K562 (cell line): ENCODE results near the gene HLCS. TPM values are rescaled to one million over a fixed set of nuclear protein-coding genes. Genes with fewer than 3 reads are reported as not detected.
A peak's percentile ranks its signal among the peaks of the same experiment; 100 is the strongest.

Experiments
- ATAC-seq: fragments of 200-7000 bp; cut with Tn5 transposase; 3 replicates; pipeline ENCODE4 v1.9.1; 2020; ENCODE audit warnings: moderate library complexity
- BruUV-seq: library from RNA; stranded (reverse); fragments of 400-500 nt; replicated peaks from 2 replicates; lab custom pipeline; 2021; lab: Mats Ljungman, UMichigan
- CTCF ChIA-PET: fragments of 300-600 bp; formaldehyde crosslinking; extraction: SDS; loops from one replicate; lab custom pipeline; 2021; ENCODE audit warnings: low intra/inter-chr PET ratio; lab: Yijun Ruan, JAX
- POLR2A ChIA-PET: fragments of 300-600, 350-650 bp; sonication (Branson Sonifier 250); formaldehyde crosslinking; extraction: SDS; loops from one replicate; lab custom pipeline; 2021; ENCODE audit warnings: antibody characterized with exemption, inconsistent platforms; lab: Yijun Ruan, JAX
- DNase-seq, 4 experiments: peaks; one replicate each; pipeline versions ENCODE4 v3.0.0 to v3.0.0-alpha.2; 2011 to 2018; ENCODE audit warnings: low spot score in 3 of 4, mixed read lengths in 3 of 4; ENCODE audit errors: extremely low read depth in 1 of 4
- FAIRE-seq: peaks from 2 replicates; lab custom pipeline; 2011; peaks lifted over from hg19 to GRCh38; lab: Jason Lieb, UNC
- H2AFZ ChIP-seq: 2 replicates; pipeline ENCODE4 v1.6.0; 2011; ENCODE audit warnings: low read depth, low read length, control low read depth, inconsistent platforms
- H3K27ac ChIP-seq: fragments of 200-600 bp; 3 replicates; pipeline ENCODE4 v1.8.0; 2011; ENCODE audit warnings: low read depth, mild to moderate bottlenecking, control low read depth, inconsistent platforms, low read length, moderate library complexity, mixed read lengths; ENCODE audit errors: extremely low read depth
- H3K27me3 ChIP-seq, 2 experiments: fragments of 300-600 bp in 1 of 2; 2 replicates in 1 of 2; 3 replicates in 1 of 2; pipeline versions ENCODE4 v1.6.0 to v1.8.0; 2011; ENCODE audit warnings: inconsistent platforms in 2 of 2, low read length in 2 of 2, mild to moderate bottlenecking in 1 of 2, mixed read lengths in 1 of 2, moderate library complexity in 1 of 2; ENCODE audit not compliant: control insufficient read depth in 2 of 2, insufficient read depth in 2 of 2
- H3K36me3 ChIP-seq: fragments of 300-600 bp; 3 replicates; pipeline ENCODE4 v1.8.0; 2011; ENCODE audit warnings: mild to moderate bottlenecking, low read length, inconsistent platforms; ENCODE audit not compliant: control insufficient read depth, insufficient read depth
- H3K4me1 ChIP-seq, 2 experiments: fragments of 200-600 bp in 1 of 2; replicated peaks in 1 of 2; 2 replicates in 1 of 2; 3 replicates in 1 of 2; pipeline versions ENCODE4 v1.5.1 to v1.8.0; 2011; ENCODE audit warnings: inconsistent platforms in 2 of 2, low read length in 2 of 2, mild to moderate bottlenecking in 1 of 2, mixed read lengths in 1 of 2, moderate library complexity in 1 of 2; ENCODE audit not compliant: control insufficient read depth in 2 of 2, insufficient read depth in 2 of 2
- H3K4me2 ChIP-seq: 2 replicates; pipeline ENCODE4 v1.6.1; 2011; ENCODE audit warnings: low read length, control low read depth, inconsistent platforms, mixed read lengths; ENCODE audit not compliant: insufficient read depth
- H3K4me3 ChIP-seq: fragments of 200-600 bp; sonication (generic), shearing (Covaris generic); 2 replicates; pipeline ENCODE4 v1.5.1; 2016; ENCODE audit warnings: control low read depth, inconsistent platforms
- H3K79me2 ChIP-seq: fragments of 200-600 bp; 3 replicates; pipeline ENCODE4 v1.8.0; 2011; ENCODE audit warnings: low read length, inconsistent platforms; ENCODE audit not compliant: control insufficient read depth, insufficient read depth
- H3K9ac ChIP-seq, 2 experiments: 2 replicates each; pipeline versions ENCODE4 v1.6.0 to v1.6.1; 2011; ENCODE audit warnings: low read depth in 2 of 2, low read length in 2 of 2, control low read depth in 1 of 2, inconsistent platforms in 1 of 2, mild to moderate bottlenecking in 1 of 2, mixed read lengths in 1 of 2; ENCODE audit not compliant: insufficient read depth in 1 of 2
- H3K9me1 ChIP-seq: one replicate; pipeline ENCODE4 v1.6.0; 2011; ENCODE audit warnings: inconsistent platforms, mild to moderate bottlenecking, low read length, moderate library complexity; ENCODE audit not compliant: control insufficient read depth, insufficient read depth
- H3K9me3 ChIP-seq: replicated peaks from 2 replicates; pipeline ENCODE4 v1.5.1; 2011; ENCODE audit warnings: low read depth, low read length, inconsistent platforms; ENCODE audit not compliant: control insufficient read depth, insufficient read depth
- H4K20me1 ChIP-seq: replicated peaks from 2 replicates; pipeline ENCODE4 v1.6.1; 2011; ENCODE audit warnings: low read length, inconsistent platforms, mixed read lengths; ENCODE audit not compliant: control insufficient read depth, insufficient read depth
- ARID4B ChIP-seq: sonication (generic); formaldehyde crosslinking; IDR thresholded peaks from 2 replicates; pipeline ENCODE4 v1.8.0; 2022; ENCODE audit warnings: mild to moderate bottlenecking, missing genetic modification reagents
- BMI1 ChIP-seq: fragments of 150-350 bp; IDR thresholded peaks from 2 replicates; pipeline ENCODE4 v1.6.1; 2014; ENCODE audit warnings: low read length
- CBX2 ChIP-seq: fragments of 200-600 bp; sonication (generic); IDR thresholded peaks from one replicate; pipeline ENCODE4 v1.6.1; 2012; ENCODE audit warnings: mild to moderate bottlenecking, low read length, inconsistent platforms; ENCODE audit not compliant: insufficient read depth, poor library complexity, severe bottlenecking
- CBX5 ChIP-seq: IDR thresholded peaks from 2 replicates; pipeline ENCODE4 v1.6.1; 2014; ENCODE audit warnings: low read depth, borderline replicate concordance
- HDAC2 ChIP-seq: fragments of 450-650 bp; IDR thresholded peaks from 2 replicates; pipeline ENCODE4 v1.6.1; 2016; ENCODE audit warnings: mild to moderate bottlenecking
- MYBL2 ChIP-seq, 2 experiments: fragments of 450-650 bp in 1 of 2; sonication (generic) in 1 of 2; formaldehyde crosslinking in 1 of 2; IDR thresholded peaks; 2 replicates each; pipeline versions ENCODE4 v1.6.1 to v1.8.1; 2017 to 2022; ENCODE audit warnings: borderline replicate concordance in 1 of 2, inconsistent platforms in 1 of 2, low read depth in 1 of 2, mild to moderate bottlenecking in 1 of 2, missing genetic modification reagents in 1 of 2, moderate library complexity in 1 of 2
- NCOA4 ChIP-seq: fragments of 450-650 bp; IDR thresholded peaks from 2 replicates; pipeline ENCODE4 v1.6.1; 2018; ENCODE audit warnings: mild to moderate bottlenecking; ENCODE audit not compliant: partially characterized antibody
- NFATC3 ChIP-seq: fragments of 450-650 bp; IDR thresholded peaks from 2 replicates; pipeline ENCODE4 v1.6.1; 2017; ENCODE audit warnings: mild to moderate bottlenecking
- SOX6 ChIP-seq: fragments of 450-650 bp; IDR thresholded peaks from 2 replicates; pipeline ENCODE4 v1.6.1; 2014; ENCODE audit warnings: mild to moderate bottlenecking
- ZNF134 ChIP-seq: fragments of 250-450 bp; sonication (Bioruptor Pico); conservative IDR thresholded peaks from 2 replicates; pipeline ENCODE4 v1.4.0; 2020
- ZNF518B ChIP-seq: fragments of 250-450 bp; sonication (Bioruptor Pico); IDR thresholded peaks from 2 replicates; pipeline ENCODE4 v1.5.0; 2021; ENCODE audit warnings: mild to moderate bottlenecking, moderate library complexity
- ZNF655 ChIP-seq: fragments of 250-450 bp; sonication (Bioruptor Pico); IDR thresholded peaks from 2 replicates; pipeline ENCODE4 v1.5.0; 2021
- WGBS: fragments of 100-300 bp; shearing (Covaris generic); methylation state at CpG from one replicate; pipeline ENCODE4 v1.1.6; 2016; ENCODE audit warnings: low coverage, mixed read lengths; ENCODE audit not compliant: insufficient coverage; ENCODE audit errors: missing lambda C conversion rate; 5-methylcytosine and 5-hydroxymethylcytosine counted together
- in situ Hi-C: fragments of 300-500 bp; cut with MboI; formaldehyde crosslinking; loops from 4 replicates; pipeline ENCODE4 v1.15.0; 2018; ENCODE audit warnings: inconsistent platforms, mixed read lengths
- intact Hi-C: fragments of 100-400 bp; cut with micrococcal nuclease; formaldehyde crosslinking; loops from 2 replicates; pipeline ENCODE4 v1.14.2; 2022
- polyA plus RNA-seq, 8 experiments: library from polyadenylated mRNA; depleted of rRNA in 4 of 8; stranded (reverse) in 5 of 8; unstranded in 3 of 8; fragments of >200 nt; fragmentation: Nextera tagmentation in 2 of 8; fragmentation: Illumina TruSeq in 1 of 8; extraction: Ambion mirVana in 2 of 8; extraction: Trizol in 1 of 8; gene quantifications; 2 replicates each; pipeline versions ENCODE4 v1.2.1 to v1.2.3, GENCODE V29; 2011 to 2014; ENCODE audit warnings: inconsistent platforms in 1 of 8, missing spikeins in 1 of 8
- total RNA-seq, 7 experiments: library from RNA; depleted of rRNA in 6 of 7; stranded (reverse); fragments of >200 nt in 6 of 7; fragmentation: Illumina TruSeq in 2 of 7; extraction: Trizol in 2 of 7; gene quantifications; 2 replicates each; pipeline versions ENCODE4 v1.2.1 to v1.2.3, GENCODE V29; 2011 to 2021; ENCODE audit warnings: low replicate concordance in 1 of 7

HLCS gene
- total and polyA plus RNA-seq, 9 of the 15 experiments (the other 6 are each of a cell fraction or from before 2014, with no cell fraction given) = 3.0 to 21.5 (median 17.1) TPM

- TF ChIP-seq ZNF655 (no peak), NFATC3 (no peak), MYBL2 (IDR thresholded peaks at IDR 0.05; ENCODE audit: low read depth) (no peak), MYBL2 (CRISPR knock-in tag; IDR thresholded peaks at IDR 0.05; ENCODE audit: borderline replicate concordance) (no peak), ZNF518B (no peak), NCOA4 (no peak)
Observed at GRCh38 chr21:36717976-36718375, 248.5 kb downstream of the HLCS start (continued).

- H3K4me1 ChIP-seq = peaks cover 5 to 8% of the 10 kb centered on the region in 2 experiments; a peak in 4 of 5 replicates
- H3K4me2 ChIP-seq = no peak overlapping the region
- DNase-seq (no peak), ATAC-seq (no peak), FAIRE-seq (peak; percentile 29)
- intact Hi-C loops = no loop called here
- no peak overlapping the region for H2AFZ ChIP-seq
- WGBS = 5% methylated on average over 9 of the region's 9 CpGs
- in situ Hi-C loops = no loop called here
- H3K27ac ChIP-seq = no peak overlapping the region
- no peaks in the 10 kb centered on the region for H3K9me1 ChIP-seq
- BruUV-seq = no TSS peak
- no peak overlapping the region for H3K4me3 ChIP-seq
- no peaks in the 10 kb centered on the region for H3K36me3 ChIP-seq
- H3K9me3 ChIP-seq = no peaks in the 10 kb centered on the region
- POLR2A ChIA-PET = interaction anchor here (0.7 to 1.6 kb wide), 2 partner anchors 15 to 16 kb away, joined by 4 to 8 read pairs; no protein-coding TSS in a partner anchor
- H3K27me3 ChIP-seq = peaks cover 35 to 47% of the 10 kb centered on the region in 2 experiments
- no peak overlapping the region for H3K9ac ChIP-seq
- H4K20me1 ChIP-seq = no peaks in the 10 kb centered on the region
- no peaks in the 10 kb centered on the region for H3K79me2 ChIP-seq
- CTCF ChIA-PET = interaction anchor here (0.6 kb wide), 1 partner anchor 220 kb away, joined by 3 read pairs; no protein-coding TSS in a partner anchor
- TF ChIP-seq BMI1 (peak; percentile 61; the same call in 1 of the 2 replicates), CBX5 (no peak), HDAC2 (no peak), CBX2 (peak; percentile 96), ZNF134 (no peak), SOX6 (no peak), ARID4B (CRISPR knock-in tag) (no peak)
Observed at GRCh38 chr21:36716836-36717235, 249.6 kb downstream of the HLCS start.
